Progenitor cell of endocrine pancreas (in vitro differentiated cells): ENCODE measurements around the gene LRRC74A. TPM values are rescaled to one million over a fixed set of nuclear protein-coding genes. Genes with fewer than 3 reads are reported as not detected.
"Not testable (repeated sequence)": the region's sequence is repeated elsewhere in the genome, so short reads cannot be mapped to it uniquely, and the experiment has no call there.

Source experiments
- DNase-seq: peaks from one replicate; pipeline ENCODE4 v3.0.0; 2021; ENCODE audit warnings: low spot score; ENCODE audit not compliant: unreplicated experiment
- H3K27ac Mint-ChIP-seq: 2 replicates; pipeline ENCODE4 v1.8.0; 2021; ENCODE audit warnings: mild to moderate bottlenecking, moderate library complexity, mixed read lengths
- H3K27me3 Mint-ChIP-seq: 2 replicates; pipeline ENCODE4 v1.8.0; 2021; ENCODE audit warnings: mixed read lengths
- H3K36me3 Mint-ChIP-seq: 2 replicates; pipeline ENCODE4 v1.8.0; 2022; ENCODE audit warnings: mixed read lengths; ENCODE audit not compliant: insufficient read depth
- H3K4me1 Mint-ChIP-seq: 2 replicates; pipeline ENCODE4 v1.8.0; 2021; ENCODE audit warnings: low read depth, mixed read lengths
- H3K4me3 Mint-ChIP-seq: 2 replicates; pipeline ENCODE4 v1.8.0; 2021; ENCODE audit warnings: low read depth, mild to moderate bottlenecking, moderate library complexity, mixed read lengths
- H3K9me3 Mint-ChIP-seq: 2 replicates; pipeline ENCODE4 v1.8.0; 2021; ENCODE audit warnings: low read depth, mixed read lengths
- CTCF ChIP-seq: fragments of 200-600 bp; sonication (generic); IDR thresholded peaks from one replicate; pipeline ENCODE4 v1.5.0; 2021; ENCODE audit warnings: antibody characterized with exemption, mild to moderate bottlenecking; ENCODE audit not compliant: unreplicated experiment
- total RNA-seq: library from RNA; stranded (reverse); gene quantifications from 2 replicates; pipeline ENCODE4 v1.2.1, GENCODE V29; 2021

The LRRC74A gene
- total RNA-seq, 1 donor from 2014 or later: not detected

GRCh38 chr14:76887191-76887590 lies 61.0 kb downstream of the LRRC74A start:
- TF ChIP-seq CTCF: no peak
- H3K27me3 Mint-ChIP-seq: peaks cover 20% of the 10 kb centered on the region
- no peak overlapping the region for H3K27ac Mint-ChIP-seq

GRCh38 chr14:76891391-76891790 lies 65.2 kb downstream of the LRRC74A start:
- H3K9me3 Mint-ChIP-seq: peaks cover 7% of the 10 kb centered on the region
- H3K4me1 Mint-ChIP-seq: peaks cover 5% of the 10 kb centered on the region
- H3K27ac Mint-ChIP-seq: no peak overlapping the region
- H3K27me3 Mint-ChIP-seq: peaks cover 13% of the 10 kb centered on the region
- no peak for DNase-seq
- H3K36me3 Mint-ChIP-seq: peaks cover 2% of the 10 kb centered on the region
- TF ChIP-seq CTCF: no peak
- H3K4me3 Mint-ChIP-seq: no peak overlapping the region

More at GRCh38 chr14:76887191-76887590, 61.0 kb downstream of the LRRC74A start:
- H3K9me3 Mint-ChIP-seq: no peaks in the 10 kb centered on the region
- no peaks in the 10 kb centered on the region for H3K36me3 Mint-ChIP-seq
- no peak for DNase-seq
- no peak overlapping the region for H3K4me3 Mint-ChIP-seq
- H3K4me1 Mint-ChIP-seq: no peaks in the 10 kb centered on the region

- Mint-ChIP-seq H3K27ac (no peak overlapping the region), H3K4me3 (no peak overlapping the region), H3K4me1 (peaks cover 6% of the 10 kb centered on the region), H3K36me3 (peaks cover 3% of the 10 kb centered on the region), H3K9me3 (peaks cover 7% of the 10 kb centered on the region), H3K27me3 (peaks cover 4% of the 10 kb centered on the region)
- TF ChIP-seq CTCF: no peak
- DNase-seq: no peak
Measured at GRCh38 chr14:76894308-76894707, 68.1 kb downstream of the LRRC74A start.

- not testable (repeated sequence) for H3K9me3 Mint-ChIP-seq, DNase-seq, H3K4me1 Mint-ChIP-seq, H3K27me3 Mint-ChIP-seq, H3K27ac Mint-ChIP-seq, H3K36me3 Mint-ChIP-seq, H3K4me3 Mint-ChIP-seq
Measured at GRCh38 chr14:76898006-76898405, 71.8 kb downstream of the LRRC74A start.

GRCh38 chr14:76900682-76901081 lies 74.5 kb downstream of the LRRC74A start:
- Mint-ChIP-seq H3K4me1 (peaks cover 13% of the 10 kb centered on the region), H3K4me3 (no peak overlapping the region), H3K9me3 (no peaks in the 10 kb centered on the region), H3K27ac (no peak overlapping the region), H3K27me3 (peaks cover 3% of the 10 kb centered on the region), H3K36me3 (peaks cover 3% of the 10 kb centered on the region)
- TF ChIP-seq CTCF: no peak
- DNase-seq: no peak

GRCh38 chr14:76901171-76902055 lies 75.2 kb downstream of the LRRC74A start:
- DNase-seq: no peak
- Mint-ChIP-seq H3K36me3 (peaks cover 3% of the 10 kb centered on the region), H3K27ac (no peak overlapping the region), H3K9me3 (no peaks in the 10 kb centered on the region), H3K4me1 (peaks cover 7% of the 10 kb centered on the region), H3K27me3 (peaks cover 3% of the 10 kb centered on the region), H3K4me3 (no peak overlapping the region)
- TF ChIP-seq CTCF: no peak
